NCI-H524 treated with DMSO at 0.1 percent for 48 hours (cell line): ENCODE results near the gene SLC4A4.

Experiments used
- DNase-seq: peaks from one replicate; lab custom pipeline; 2025; lab: John Stamatoyannopoulos, UW

SLC4A4 gene

DNA sequence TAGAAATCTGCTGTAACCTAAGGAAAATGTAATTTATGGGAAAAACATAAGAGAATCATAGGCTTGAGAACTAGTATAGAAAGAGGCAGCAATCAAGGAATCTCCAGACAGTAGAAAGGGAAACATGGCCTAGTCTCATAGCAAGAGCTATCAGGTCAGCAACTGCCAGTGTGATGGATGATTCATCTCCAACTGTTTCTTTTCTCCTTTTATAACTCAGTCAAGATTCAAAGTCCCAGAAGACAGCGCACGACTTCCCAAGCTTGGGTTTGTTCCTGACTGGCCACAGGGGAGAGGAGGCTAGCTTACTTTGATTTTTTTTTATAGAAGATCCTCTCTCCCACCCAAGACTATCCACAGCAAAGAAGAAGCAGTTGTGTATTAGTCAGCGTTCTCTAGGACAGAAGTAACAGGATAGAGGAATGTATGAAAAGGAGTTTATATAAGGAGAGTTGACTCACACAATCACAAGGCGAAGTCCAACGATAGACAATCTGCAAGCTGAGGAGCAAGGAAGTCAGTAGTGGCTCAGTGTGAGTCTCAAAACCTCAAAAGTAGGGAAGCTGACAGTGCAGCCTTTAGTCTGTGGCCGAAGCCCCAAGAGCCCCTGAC is 263.6 kb downstream of the SLC4A4 start:
- no peak for DNase-seq

DNA sequence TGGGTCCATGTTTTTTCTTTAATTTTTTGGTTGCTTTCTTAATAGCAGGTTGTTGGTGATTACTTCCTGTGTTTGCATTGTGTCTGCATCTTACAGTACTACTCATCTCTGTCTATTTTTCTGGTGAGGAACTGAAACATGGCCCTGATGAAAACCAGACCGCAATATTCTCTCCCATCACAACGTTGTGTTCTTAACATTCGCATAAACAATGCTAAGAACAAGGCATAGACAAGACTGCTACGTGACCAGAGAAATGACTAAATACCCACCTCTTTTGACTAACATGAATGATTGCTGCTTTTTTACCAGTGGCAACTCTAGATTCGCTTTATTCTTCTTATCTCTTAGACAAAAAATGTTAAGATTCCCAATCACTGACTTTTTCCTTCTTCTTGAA is 266.0 kb downstream of the SLC4A4 start:
- DNase-seq = no peak

DNA sequence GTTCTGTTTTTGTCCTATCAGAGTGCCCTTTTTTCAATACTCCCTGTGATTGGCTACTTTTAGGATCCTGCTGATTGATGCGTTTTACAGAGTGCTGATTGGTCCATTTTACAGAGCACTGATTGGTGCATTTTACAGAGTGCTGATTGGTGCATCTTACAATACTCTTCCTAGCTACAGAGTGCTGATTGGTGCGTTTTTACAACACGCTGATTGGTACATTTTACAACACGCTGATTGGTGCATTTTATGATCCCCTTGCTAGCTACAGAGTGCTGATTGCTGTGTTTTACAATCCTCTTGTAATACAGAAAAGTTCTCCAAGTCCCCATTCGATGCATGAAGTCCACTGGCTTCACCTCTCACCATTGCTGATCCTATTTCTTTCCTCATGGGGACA is 268.3 kb downstream of the SLC4A4 start:
- DNase-seq = no peak

DNA sequence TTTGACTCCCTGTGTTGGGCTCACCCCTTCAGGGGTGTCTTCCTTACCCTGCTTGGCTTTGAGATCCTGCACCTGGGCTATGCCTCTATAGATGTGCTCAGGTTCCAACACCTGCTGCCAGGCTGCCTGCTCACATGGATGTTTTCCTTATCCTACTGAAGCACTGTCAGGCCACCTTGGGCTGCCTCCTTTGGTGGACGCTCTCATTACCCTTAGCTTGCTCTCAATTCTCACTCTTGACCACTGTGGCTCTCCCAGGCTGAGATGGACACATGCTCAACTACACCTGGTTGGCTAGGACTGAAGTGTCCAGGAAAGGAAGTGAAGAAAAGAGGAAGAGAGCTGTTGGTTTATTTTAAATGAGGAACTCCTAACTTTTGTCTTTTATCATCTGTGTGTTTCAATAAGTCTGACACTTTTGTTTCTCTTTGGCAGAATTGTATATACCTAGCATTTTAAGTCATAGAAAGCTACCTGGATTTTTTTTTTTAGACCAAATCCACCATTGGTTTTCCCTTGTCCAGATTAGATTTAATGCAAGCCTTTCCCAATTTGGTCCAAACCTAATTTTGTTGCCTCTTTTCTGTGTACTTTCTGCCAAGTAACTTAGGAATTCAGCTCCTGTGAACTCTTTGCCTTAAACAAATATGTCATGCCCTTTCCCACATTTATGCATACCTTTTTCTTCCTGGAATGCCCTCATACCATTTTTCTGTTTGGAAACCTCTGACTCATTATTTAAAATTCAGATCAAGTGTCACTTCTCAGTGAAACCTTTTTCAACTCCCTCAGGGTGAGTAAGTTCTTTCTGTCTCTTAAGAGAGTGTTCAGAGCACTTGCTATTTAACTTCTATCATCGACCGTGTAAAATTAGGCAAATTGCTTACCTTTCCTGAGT is 269.2 kb downstream of the SLC4A4 start:
- DNase-seq = no peak

DNA sequence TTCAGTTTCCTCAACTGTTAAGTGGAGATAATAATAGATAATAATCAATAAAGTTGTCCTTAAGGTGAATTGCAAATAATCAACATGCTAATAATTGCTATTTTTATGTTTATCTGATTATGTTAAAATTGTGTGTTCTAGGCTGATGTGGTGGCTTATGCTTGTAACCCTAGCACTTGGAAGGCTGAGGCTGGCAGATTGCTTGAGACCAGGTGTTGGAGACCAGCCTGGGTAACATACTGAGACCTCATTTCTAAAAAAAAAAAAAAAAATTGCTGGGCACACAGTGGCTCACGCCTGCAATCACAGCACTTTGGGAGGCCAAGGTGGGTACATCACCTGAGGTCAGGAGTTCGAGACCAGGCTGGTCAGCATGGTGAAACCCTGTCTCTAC is 269.9 kb downstream of the SLC4A4 start:
- no peak for DNase-seq

DNA sequence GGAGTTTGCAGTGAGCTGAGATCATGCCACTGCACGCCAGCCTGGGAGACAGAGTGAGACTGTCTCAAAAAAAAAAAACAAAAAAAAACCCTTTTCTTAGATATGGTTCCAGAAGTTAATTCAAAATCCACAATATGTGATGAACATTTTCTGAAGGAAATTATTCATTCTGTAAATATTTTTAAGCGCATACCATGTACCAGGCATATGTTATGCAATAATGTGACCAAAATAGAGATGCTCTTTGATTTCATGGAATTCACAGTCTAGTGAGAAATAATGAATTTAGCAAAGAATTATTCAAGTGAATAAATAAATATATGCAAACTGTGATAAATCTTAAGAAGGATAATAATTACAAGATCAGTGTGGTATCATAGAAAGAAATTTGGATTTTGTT is 270.3 kb downstream of the SLC4A4 start:
- no peak for DNase-seq

DNA sequence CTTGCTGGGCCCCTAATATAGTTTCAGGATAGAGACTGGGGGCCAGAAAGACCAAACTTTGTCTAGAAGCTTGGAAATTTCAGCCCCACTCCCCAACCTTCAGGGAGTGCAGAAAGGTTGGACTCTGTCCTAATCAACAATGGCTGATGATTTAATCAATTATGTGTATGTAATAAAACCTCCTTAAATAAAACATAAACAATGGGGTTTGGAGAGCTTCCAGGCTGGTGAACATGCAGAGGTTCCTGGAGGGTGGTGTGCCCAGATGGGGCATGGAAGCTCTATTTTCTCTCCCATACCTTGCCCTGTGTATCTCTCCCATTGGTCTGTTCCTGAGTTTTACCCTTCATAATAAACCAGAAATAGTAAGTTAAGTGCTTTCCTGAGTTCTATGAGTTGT is 270.8 kb downstream of the SLC4A4 start:
- DNase-seq = no peak

DNA sequence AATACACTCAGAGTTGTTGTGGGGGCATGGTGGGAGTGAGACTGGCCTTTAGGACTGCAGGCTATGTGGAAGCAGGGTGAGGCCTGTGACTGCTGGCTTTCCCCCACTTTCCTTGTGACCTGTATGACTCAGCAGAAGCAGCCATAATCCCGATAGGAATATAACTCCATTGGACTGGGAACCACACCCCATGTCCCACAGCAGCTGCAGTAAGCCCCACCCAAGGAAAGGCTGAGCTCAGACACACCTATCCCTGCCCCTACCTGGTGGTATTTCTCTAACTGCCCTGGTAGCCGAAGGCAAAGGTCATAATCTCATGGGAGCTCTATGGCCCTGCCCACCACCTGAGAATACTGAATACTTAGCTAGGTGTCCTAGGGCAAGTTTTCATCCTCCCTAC is 275.8 kb downstream of the SLC4A4 start:
- DNase-seq = no peak

DNA sequence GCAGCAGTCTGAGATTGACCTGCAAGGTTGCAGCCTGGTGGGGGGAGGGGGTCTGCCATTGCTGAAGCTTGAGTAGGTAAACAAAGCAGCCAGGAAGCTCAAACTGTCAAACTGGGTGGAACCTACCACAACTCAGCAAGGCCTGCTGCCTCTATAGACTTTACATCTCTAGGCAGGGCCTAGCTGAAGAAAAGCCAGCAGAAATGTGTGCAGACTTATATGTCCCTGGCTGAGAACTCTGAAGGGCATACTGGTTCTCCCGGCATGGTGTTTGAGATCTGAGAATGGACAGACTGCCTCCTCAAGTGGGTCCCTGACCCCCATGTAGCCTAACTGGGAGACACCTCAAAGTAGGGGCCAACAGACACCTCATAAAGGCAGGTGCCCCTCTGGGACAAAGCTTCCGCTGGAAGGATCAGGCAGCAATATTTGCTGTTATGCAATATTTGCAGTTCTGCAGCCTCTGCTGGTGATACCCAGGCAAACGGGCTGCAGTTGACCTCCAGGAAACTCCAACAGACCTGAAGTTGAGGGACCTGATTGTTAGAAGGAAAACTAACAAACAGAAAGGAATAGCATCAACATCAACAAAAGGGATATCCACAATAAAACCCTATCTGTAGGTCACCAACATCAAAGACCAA is 277.5 kb downstream of the SLC4A4 start:
- no peak for DNase-seq
